SW480 (cell line): ENCODE results near the gene PLA2G4B.

Experiments used
- DNase-seq: peaks from one replicate; pipeline ENCODE4 v3.0.0-alpha.2; 2016; ENCODE audit warnings: low spot score

Gene PLA2G4B

DNA sequence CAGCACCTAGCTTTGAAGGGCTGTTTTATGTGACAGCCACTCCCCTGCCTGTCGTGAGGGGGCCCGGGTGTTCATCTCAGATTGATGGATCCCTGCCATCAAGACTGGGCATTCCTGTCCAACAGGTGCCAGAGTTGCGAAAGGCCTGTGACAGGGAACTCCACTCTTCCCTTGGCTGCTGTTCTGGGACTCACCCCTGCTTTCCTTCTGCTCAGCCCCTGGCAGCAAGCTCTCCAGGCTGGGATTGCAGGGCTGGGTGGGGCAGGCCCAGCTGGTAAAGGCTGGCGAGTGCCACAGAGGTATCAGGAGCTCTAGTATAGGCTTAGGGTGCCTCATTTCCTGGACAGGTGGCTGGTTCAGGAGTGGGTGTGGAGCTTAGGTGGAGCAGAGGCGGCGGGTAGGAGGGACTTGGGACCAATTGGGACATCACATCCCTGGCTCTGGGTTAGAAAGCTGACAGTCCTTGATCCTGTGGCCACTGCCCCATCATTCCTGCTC, at the start of gene PLA2G4B:
PLA2G4B (plus strand) TSS at position 448 of the 498 bp plus-strand sequence. CDS start 67 bp downstream, outside the sequence.
- DNase-seq: peak; percentile 46

- no peak for DNase-seq
These were observed 49.4 kb upstream of the PLA2G4B start for GRCh38 chr15:41789236-41789635.

DNA sequence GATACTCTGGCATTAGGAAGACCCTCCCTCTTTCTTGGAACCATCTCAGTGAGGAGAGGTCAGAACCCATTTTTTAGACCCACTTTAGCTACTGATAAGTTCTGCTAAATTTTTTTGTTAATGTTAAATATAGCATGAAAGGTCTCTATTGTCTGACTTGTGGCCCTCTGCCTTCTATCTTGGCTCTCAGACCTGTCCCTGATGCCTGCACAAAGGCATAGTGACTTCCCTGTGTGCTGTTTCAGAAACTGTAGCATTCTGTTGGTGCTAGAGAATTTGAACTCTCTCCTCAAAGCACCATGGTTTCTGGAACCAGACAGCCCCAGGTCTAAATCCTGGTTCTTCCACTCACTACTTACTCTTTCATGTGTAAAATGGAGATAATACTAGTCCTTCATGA, 49.0 kb upstream of the PLA2G4B start:
- DNase-seq: no peak

DNA sequence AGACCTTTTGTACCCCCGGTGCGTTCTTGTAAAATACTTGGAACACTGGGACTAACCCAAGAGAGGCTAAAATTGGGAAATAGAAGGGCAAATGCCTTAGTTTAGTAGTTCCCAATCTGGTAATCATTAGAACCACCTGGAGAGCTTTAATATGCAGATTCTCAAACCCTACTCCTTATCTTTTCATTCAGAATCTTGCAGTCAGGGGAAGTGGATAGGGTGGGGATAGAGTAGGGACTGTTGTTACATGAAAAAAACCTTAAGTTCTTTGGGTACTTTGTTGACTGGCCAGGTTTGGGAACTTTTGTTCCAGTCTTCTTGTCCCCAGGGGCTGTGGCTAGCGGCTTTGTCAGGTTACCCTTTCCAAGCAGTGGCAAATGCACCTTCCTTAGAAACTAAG, 48.5 kb upstream of the PLA2G4B start:
- no peak for DNase-seq

DNA sequence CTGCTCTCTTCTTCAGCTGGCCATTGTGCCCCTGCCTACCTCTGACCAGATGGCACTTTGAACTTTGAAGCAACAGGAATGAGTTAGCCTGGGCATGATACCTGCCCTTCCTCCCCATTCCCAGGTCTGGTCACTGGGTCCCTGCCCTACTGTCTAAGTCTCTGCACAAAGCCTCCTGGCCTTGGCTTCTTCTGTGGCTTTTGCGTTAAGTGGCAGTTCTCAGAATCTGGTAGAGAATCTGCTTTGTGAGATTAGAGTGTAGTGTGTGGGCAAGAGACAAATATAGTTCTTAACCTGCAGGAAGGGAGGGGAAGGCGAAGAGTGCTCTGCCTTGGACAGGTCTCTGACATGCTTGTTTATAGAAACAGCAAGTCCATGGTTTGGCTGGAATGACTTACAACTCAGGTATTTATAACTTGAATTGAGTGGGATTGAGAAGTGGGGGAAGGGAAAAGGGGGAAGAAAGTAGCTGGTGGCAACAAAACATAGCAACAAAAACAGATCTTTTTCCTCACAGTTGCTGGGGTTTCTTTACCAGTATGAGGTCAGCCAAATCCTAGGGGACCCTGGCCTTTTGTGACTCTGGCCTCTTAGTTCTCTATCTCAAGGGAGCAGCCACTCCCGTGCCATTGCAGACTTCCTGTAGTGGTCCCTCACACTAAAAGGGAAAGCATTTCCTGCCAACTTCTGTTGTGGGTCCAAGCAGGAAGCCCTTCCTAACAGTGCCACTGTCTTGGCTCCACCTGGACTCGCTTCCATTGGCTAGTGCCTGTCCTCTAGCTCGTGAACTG, 47.7 kb upstream of the PLA2G4B start:
- peak; percentile 72 for DNase-seq

DNA sequence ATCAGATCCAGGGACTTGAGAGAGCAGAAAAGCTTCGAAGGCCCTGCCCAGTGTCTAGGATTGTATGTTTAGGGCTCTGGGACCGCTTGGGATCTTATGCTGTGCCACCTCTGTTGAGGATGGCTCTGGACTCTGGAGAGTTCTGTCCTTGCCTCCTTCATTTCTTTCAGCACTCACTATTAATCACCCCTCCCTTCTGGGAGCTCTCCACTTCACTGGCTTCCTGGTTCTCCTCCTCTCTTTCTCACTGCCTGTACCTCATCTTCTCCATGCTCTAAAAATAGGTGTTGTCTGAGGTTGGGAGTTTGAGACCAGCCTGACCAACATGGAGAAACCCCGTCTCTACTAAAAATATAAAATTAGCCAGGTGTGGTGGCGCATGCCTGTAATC, 47.1 kb upstream of the PLA2G4B start:
- no peak for DNase-seq

GRCh38 chr15:41792000-41792637, 46.5 kb upstream of the PLA2G4B start:
- DNase-seq: no peak

DNA sequence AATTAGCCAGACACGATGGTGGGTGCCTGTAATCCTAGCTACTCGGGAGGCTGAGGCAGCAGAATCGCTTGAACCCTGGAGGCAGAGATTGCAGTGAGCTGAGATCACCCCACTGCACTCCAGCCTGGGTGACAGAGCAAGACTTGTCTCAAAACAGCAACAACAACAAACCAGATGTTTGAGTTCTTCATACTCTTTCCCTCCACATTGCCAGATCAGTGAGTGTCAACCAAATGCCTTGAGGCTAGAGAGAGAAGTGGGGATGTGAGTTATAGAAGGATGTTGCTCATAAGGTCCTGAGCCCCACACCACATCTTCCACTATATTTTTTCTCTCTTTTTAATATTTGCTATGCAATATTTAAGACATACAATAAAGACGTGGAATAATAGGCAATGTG, 44.6 kb upstream of the PLA2G4B start:
- no peak for DNase-seq

DNA sequence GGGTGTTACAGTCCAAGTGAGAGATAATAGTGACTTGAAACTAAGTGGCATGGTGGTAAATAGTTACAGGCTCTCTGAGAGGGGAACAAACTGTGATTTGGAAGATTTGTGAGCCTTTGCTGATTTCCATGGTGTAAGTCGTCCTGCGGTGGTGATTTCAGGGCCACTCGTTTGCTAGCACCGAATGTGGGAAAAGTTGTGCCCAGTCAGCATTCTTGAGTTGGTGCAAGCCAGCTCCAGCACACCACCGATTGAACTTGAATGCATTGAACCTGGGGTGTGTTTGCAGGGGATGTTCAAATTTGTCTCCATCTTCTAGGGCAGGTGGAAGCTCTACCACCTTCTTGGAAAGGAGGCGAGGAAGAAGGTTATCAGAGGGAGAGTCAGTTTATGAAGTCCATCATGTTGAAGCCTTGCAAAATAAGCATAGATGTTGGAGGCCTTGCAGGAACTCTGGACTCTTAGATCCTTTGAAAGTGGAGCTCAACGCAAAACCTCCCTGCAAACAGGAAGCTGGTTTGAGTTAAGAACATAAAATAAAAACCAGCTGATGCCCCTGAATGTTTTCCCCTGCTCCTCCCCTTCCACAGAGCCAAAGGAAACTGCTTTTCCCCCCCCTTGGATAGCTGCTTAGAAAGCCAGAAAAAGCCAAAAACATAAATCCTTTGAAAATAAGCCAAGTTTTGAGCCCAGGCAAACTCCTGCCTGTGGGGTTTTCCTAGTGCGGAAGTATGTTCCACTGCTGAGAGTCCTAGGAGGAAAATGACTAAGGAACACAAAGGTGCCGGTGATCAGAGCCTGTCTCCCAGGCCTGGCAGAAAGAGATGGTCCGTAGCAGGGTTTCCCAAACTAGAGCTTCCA, 42.4 kb upstream of the PLA2G4B start:
- DNase-seq: no peak

GRCh38 chr15:41797201-41797944, 41.3 kb upstream of the PLA2G4B start:
- DNase-seq: no peak

GRCh38 chr15:41798607-41799487, 39.8 kb upstream of the PLA2G4B start:
- DNase-seq: no peak

DNA sequence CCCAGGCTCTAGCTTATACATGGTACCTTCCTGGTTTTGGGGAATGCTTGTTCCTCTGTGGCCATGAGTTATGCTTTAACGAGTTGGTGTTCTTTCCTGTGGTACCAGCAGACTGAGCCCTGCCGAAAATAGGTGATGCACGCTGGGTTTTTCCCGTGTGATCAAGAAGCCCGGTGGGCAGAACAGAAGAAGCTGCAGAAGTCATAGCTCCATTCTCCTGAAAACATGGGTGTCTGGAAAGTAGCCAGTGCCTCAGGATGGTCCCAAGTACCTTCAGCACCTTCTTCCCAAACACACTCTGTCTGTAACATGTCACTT, 39.2 kb upstream of the PLA2G4B start:
- no peak for DNase-seq

DNA sequence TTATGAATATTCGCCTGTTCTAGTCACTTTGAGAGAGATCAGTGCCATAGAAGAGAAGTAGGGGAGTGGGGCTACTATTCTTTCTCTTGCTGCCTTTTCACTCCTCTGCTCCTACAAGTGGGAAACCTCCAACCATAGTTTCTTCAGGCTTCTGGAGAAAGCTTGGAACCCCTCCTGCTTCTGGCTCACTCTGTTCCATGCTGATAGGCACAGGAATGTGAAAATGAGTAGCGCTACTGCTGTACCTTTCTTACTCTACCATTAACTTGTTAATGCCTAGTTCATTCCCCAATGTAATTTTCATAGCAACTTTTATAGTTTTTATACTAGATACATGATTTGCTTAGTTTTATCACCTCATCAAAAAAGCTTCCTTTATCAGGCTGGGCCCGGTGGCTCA, 37.5 kb upstream of the PLA2G4B start:
- no peak for DNase-seq

DNA sequence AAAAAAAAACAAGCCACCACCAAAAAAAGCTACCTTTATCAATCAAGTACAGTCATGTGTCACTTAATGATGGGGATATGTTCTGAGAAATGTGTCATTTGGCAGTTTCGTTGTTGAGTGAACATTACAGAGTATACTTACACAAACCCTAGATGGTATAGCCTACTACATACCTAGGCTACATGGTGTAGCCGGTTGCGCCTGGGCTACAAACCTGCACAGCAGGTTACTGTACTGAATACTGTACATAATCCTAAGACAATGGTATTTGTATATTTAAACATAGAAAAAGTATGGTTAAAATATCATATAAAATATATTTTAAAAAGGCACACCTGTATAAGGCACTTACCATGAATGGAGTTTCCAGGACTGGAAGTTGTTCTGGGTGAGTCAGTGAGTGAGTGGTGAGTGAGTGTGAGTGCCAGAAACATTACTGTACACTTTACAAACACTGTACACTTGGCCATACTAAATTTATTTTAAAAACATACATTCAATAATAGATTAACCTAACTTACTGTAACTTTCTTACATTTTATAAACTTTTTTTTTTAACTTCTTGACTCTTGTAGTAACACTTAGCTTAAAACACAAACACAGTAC, 36.7 kb upstream of the PLA2G4B start:
- no peak for DNase-seq

DNA sequence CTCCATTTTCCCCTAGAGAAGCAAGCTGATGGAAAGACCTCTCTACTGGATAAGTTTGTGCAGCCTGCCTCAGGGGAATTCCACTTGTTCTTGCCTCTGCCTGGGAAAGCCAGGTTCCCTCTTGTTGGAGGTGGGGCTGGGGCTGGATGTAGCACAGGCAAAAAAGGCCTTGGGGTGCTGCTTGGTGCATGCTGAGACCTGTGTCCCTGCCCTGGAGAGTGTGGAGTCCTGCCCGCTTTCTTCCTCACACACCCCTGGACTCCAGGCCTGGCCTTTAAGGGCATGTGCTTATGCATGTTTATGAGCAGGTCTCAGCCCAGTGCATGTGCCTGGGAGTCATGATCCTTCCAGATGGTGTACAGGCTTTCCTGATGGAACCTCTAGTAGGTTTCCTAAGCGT, 34.3 kb upstream of the PLA2G4B start:
- DNase-seq: no peak

DNA sequence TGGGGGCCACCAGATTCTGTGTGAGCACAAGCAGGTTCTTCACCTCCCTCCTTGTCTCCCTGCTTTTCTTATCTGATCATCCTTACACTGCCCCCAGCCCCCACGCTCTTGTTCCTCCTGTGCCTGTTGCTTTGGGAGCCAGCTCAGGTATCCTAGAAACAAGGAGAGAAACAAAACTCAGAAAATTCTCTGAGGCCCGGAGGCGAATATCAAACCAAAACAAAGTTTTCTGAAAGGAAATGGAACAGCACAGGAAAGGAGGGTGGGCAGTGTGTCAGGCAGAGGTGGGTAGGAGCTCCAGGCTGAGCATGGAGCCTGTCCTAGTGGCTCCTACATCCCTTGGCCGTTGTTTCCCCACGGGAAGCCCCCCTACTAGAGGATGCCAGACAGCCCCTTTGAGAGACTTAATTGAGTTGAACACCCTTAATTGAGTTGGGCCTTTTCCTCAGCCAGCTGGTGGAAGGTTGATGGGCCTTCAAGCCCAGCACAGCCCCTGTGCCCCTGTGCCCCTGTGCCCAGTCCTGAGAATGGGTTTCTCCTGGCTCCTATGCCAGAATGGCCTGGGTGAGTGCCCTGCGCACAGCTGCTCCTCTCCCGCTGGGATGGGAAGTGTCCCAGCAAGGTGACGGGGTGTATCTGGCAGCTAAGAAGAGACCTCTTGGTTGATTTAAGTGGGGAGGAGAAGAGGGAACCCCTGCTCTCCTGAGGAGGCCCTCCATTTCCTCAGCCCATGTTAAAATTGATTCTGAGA, 33.6 kb upstream of the PLA2G4B start:
- DNase-seq: no peak

- no peak for DNase-seq
These were observed 32.9 kb upstream of the PLA2G4B start for GRCh38 chr15:41805711-41806110.

- DNase-seq: no peak
These were observed 32.1 kb upstream of the PLA2G4B start for GRCh38 chr15:41806291-41807181.

DNA sequence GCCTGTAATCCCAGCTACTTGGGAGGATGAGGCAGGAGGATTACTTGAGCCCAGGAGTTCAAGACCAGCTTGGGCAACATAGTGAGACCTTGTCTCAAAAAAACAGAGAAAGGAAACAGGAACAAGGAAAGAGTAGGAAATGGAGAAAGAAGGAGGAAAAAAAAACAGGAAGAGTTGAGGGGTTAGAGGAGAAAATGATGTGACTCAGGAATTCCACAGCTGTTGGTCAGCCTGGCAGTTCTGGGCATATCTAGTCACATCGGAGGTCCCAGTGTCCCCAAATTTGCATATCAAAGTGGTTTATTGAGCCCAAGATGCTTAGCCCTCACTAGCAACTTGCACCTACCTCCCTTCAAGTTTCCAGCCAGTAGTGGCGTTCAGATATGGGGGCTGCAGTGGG, 29.5 kb upstream of the PLA2G4B start:
- no peak for DNase-seq
